Body of pancreas (tissue), 4 donors: ENCODE data around the gene ZNF142. TPM values are rescaled to one million over a fixed set of nuclear protein-coding genes. Genes with fewer than 3 reads are reported as not detected.

ENCODE experiments used
- ATAC-seq: fragments of 150-250 bp; one replicate; pipeline ENCODE4 v1.9.1; 2016
- DNase-seq, 4 donors: peaks; one replicate each; pipeline ENCODE4 v3.0.0-alpha.2; 2019
- H3K27ac ChIP-seq, 4 donors: fragments of 200-600 bp; sonication (generic); 1 replicate in 3 of 4; 2 replicates in 1 of 4; pipeline versions ENCODE4 v1.5.1 to v1.6.1; 2016 to 2019; ENCODE audit warnings: mild to moderate bottlenecking in 1 of 4, mixed read lengths in 1 of 4, moderate library complexity in 1 of 4
- H3K27me3 ChIP-seq, 2 donors: fragments of 200-600 bp; sonication (generic); one replicate each; pipeline ENCODE4 v1.6.0; 2016; ENCODE audit warnings: mild to moderate bottlenecking in 1 of 2
- H3K36me3 ChIP-seq, 2 donors: fragments of 200-600 bp; sonication (generic); replicated peaks in 1 of 2; 2 replicates each; pipeline ENCODE4 v1.5.1; 2016; ENCODE audit warnings: low read depth in 2 of 2; ENCODE audit not compliant: insufficient read depth in 1 of 2
- H3K4me1 ChIP-seq: fragments of 200-600 bp; sonication (generic); one replicate; pipeline ENCODE4 v1.6.0; 2016
- H3K4me3 ChIP-seq, 2 donors: fragments of 200-600 bp; sonication (generic); 1 replicate in 1 of 2; 2 replicates in 1 of 2; pipeline ENCODE4 v1.5.1; 2016 to 2019
- H3K9me3 ChIP-seq, 3 donors: fragments of 200-600 bp; sonication (generic); 1 replicate in 2 of 3; 2 replicates in 1 of 3; pipeline ENCODE4 v1.5.1; 2016
- CTCF ChIP-seq, 7 experiments: fragments of 450-650 bp in 4 of 7; fragments of 200-600 bp in 3 of 7; sonication (generic) in 3 of 7; IDR thresholded peaks; one replicate each; pipeline ENCODE4 v1.5.1; 2016 to 2019; ENCODE audit warnings: antibody characterized with exemption in 7 of 7
- POLR2A ChIP-seq, 3 donors: fragments of 450-650 bp; IDR thresholded peaks; one replicate each; pipeline ENCODE4 v1.6.1; 2016; ENCODE audit warnings: antibody characterized with exemption in 3 of 3, mild to moderate bottlenecking in 2 of 3
- WGBS, 2 donors: methylation state at CpG; one replicate each; pipeline ENCODE4 v1.1.5; 2017; 5-methylcytosine and 5-hydroxymethylcytosine counted together
- intact Hi-C: fragments of 100-400 bp; cut with DNase I; formaldehyde crosslinking; loops from one replicate; pipeline ENCODE4 v1.15.1; 2023
- total RNA-seq, 2 donors: library from RNA; depleted of rRNA; stranded (reverse); fragments of >200 nt; gene quantifications; one replicate each; pipeline ENCODE4 v1.1.0, GENCODE V29; 2016

Gene ZNF142
- total RNA-seq, 2 donors from 2014 or later = 12.2 to 14.3 TPM

GRCh38 chr2:218658671-218659257 lies 659 bp downstream of the ZNF142 start:
- ATAC-seq (peak; percentile 5), DNase-seq (peak in 3 of 4 donors; percentile 25 to 51 (median 36))
- H3K27me3 ChIP-seq = no peaks in the 10 kb centered on the region
- peak overlapping the region; percentile 39 to 80 for H3K4me3 ChIP-seq
- TF ChIP-seq POLR2A (IDR thresholded peaks at IDR 0.05) = no peak
- TF ChIP-seq CTCF (IDR thresholded peaks at IDR 0.05) = peak in 4 of 7 experiments; percentile 15 to 42 (median 32)
- H3K36me3 ChIP-seq = peaks cover 3 to 28% of the 10 kb centered on the region in 2 donors
- H3K4me1 ChIP-seq = peaks cover 27% of the 10 kb centered on the region
- no peaks in the 10 kb centered on the region for H3K9me3 ChIP-seq
- H3K27ac ChIP-seq = peak overlapping the region; percentile 27 to 77 (median 62)
- intact Hi-C loops = loop anchor here (10.0 kb wide), 1 partner anchor 394 kb away; the partner anchor contains the start of gene GPBAR1
- 1% methylated on average over 16 to 27 of the region's 27 CpGs for WGBS, 2 donors

- intact Hi-C loops = loop anchor here (10.0 kb wide), 1 partner anchor 391 kb away; the partner anchor contains the start of gene GPBAR1
- H3K36me3 ChIP-seq = peaks cover 3 to 19% of the 10 kb centered on the region in 2 donors
- no peak for DNase-seq
- no peak for TF ChIP-seq POLR2A (IDR thresholded peaks at IDR 0.05)
- TF ChIP-seq CTCF (IDR thresholded peaks at IDR 0.05) = no peak
- no peak overlapping the region for H3K27ac ChIP-seq
- no peak overlapping the region for H3K4me3 ChIP-seq
- H3K27me3 ChIP-seq = no peaks in the 10 kb centered on the region
- WGBS, 2 donors = 72 to 96% methylated on average over 2 of the region's 2 CpGs
- peaks cover 27% of the 10 kb centered on the region for H3K4me1 ChIP-seq
- ATAC-seq = no peak
- no peaks in the 10 kb centered on the region for H3K9me3 ChIP-seq
Measured at GRCh38 chr2:218655751-218656150, 3.7 kb downstream of the ZNF142 start.

GRCh38 chr2:218648787-218649100 lies 10.7 kb downstream of the ZNF142 start:
- no peak for DNase-seq
- no peaks in the 10 kb centered on the region for H3K9me3 ChIP-seq
- H3K4me3 ChIP-seq = no peak overlapping the region
- WGBS, 2 donors = 79 to 89% methylated on average over 6 to 11 of the region's 11 CpGs
- TF ChIP-seq CTCF (IDR thresholded peaks at IDR 0.05) (no peak), POLR2A (IDR thresholded peaks at IDR 0.05) (no peak)
- intact Hi-C loops = loop anchor here (10.0 kb wide), 1 partner anchor 234 kb away; the partner anchor contains the start of gene VIL1
- peaks cover 16% of the 10 kb centered on the region for H3K4me1 ChIP-seq
- H3K27me3 ChIP-seq = no peaks in the 10 kb centered on the region
- ATAC-seq = no peak
- peaks cover 0 to 29% of the 10 kb centered on the region in 2 donors for H3K36me3 ChIP-seq
- no peak overlapping the region for H3K27ac ChIP-seq

- 71 to 77% methylated on average over 9 of the region's 9 CpGs for WGBS, 2 donors
- TF ChIP-seq POLR2A (IDR thresholded peaks at IDR 0.05) = no peak
- peak in 6 of 7 experiments; percentile 53 to 70 (median 64) for TF ChIP-seq CTCF (IDR thresholded peaks at IDR 0.05)
- ATAC-seq (peak; percentile 55), DNase-seq (peak; percentile 41 to 59 (median 53))
- H3K27ac ChIP-seq = no peak overlapping the region
- H3K4me3 ChIP-seq = no peak overlapping the region
- intact Hi-C loops = loop anchor here (10.0 kb wide), 1 partner anchor 233 kb away; the partner anchor contains the start of gene VIL1
- H3K36me3 ChIP-seq = peaks cover 0 to 29% of the 10 kb centered on the region in 2 donors
- peaks cover 16% of the 10 kb centered on the region for H3K4me1 ChIP-seq
- H3K27me3 ChIP-seq = no peaks in the 10 kb centered on the region
- no peaks in the 10 kb centered on the region for H3K9me3 ChIP-seq
Measured at GRCh38 chr2:218648088-218648786, 11.2 kb downstream of the ZNF142 start.
